Measurements from ENCODE around the gene SULT2A1.

DNA sequence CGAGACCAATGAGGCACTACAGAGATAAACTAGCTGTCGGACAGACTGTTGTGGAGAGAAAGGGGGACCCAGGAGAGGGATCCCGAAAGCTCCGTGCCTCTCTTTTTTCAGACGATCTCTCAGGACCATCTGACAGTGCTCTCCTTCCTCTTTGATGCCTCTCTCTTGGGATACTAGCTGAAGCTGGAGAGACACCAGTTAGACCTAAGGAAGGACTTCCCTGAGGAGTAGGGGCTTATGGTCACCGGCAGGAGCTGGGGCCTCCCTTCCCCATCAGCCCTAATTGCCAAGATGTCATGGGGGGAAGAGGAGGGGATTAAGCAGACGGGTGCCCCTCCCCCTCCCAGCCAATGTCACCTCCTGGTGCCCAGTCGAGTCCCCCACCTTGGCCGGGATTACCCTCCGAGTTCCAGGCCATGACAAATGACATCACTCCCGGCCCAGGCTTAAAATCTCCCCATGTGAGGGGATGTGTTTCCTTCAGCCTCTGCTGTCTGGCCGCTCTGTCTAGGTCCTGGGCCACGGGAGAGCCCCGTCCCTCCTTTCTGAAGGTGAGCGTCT, 64.6 kb downstream of the SULT2A1 start, which contains the start of gene CRX:
- TF ChIP-seq, protein P1, sequence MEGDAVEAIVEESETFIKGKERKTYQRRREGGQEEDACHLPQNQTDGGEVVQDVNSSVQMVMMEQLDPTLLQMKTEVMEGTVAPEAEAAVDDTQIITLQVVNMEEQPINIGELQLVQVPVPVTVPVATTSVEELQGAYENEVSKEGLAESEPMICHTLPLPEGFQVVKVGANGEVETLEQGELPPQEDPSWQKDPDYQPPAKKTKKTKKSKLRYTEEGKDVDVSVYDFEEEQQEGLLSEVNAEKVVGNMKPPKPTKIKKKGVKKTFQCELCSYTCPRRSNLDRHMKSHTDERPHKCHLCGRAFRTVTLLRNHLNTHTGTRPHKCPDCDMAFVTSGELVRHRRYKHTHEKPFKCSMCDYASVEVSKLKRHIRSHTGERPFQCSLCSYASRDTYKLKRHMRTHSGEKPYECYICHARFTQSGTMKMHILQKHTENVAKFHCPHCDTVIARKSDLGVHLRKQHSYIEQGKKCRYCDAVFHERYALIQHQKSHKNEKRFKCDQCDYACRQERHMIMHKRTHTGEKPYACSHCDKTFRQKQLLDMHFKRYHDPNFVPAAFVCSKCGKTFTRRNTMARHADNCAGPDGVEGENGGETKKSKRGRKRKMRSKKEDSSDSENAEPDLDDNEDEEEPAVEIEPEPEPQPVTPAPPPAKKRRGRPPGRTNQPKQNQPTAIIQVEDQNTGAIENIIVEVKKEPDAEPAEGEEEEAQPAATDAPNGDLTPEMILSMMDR (IDR thresholded peaks at IDR 0.05; ENCODE audit: borderline replicate concordance, extremely low read depth, low read length, poor library complexity, severe bottlenecking) = no peak
- no peak for TF ChIP-seq EZH2 (IDR thresholded peaks at IDR 0.05; ENCODE audit: borderline replicate concordance, low read depth, low read length, severe bottlenecking)
